Measurements from ENCODE around the gene TOMM40L. TPM values are rescaled to one million over a fixed set of nuclear protein-coding genes. Genes with fewer than 3 reads are reported as not detected.
"Not testable (repeated sequence)": the region's sequence is repeated elsewhere in the genome, so short reads cannot be mapped to it uniquely, and the experiment has no call there.

The TOMM40L gene
- polyA plus RNA-seq, 1 donor: 16.2 TPM

DNA sequence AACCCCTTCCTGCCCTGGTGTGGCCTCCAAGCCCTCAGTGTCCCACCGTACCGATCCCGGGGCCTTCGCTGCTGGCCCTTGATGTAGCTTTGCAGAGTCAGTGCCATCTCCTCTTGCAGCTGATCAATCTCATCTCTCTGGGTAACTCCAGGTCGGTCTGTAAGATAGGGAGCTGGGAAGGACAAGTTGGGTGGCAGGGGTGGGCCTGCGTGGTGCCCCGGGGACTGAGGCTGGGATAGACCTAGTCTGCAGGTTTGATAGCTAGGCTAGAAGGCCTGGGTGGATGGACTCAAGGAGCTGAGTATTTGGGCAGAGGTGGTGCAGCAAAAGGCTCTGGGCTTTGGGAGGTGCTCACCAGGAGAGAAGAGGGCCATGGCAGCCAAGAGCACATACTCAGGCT lies 4.9 kb downstream of the TOMM40L start:
- H3K9me3 ChIP-seq (ENCODE audit: control insufficient read depth, low read depth, low read length): no peaks in the 10 kb centered on the region
- no peaks in the 10 kb centered on the region for H3K27me3 ChIP-seq (ENCODE audit: control insufficient read depth, insufficient read depth, low read length)
- peaks cover 38% of the 10 kb centered on the region for H3K4me1 ChIP-seq (ENCODE audit: control insufficient read depth, insufficient read depth, low read length)
- no peak for DNase-seq
- WGBS (ENCODE audit: insufficient coverage, low lambda C conversion rate): no CpG with 5 or more reads among the region's 7 CpGs
- H3K27ac ChIP-seq (ENCODE audit: low read length): no peak overlapping the region
- no peak overlapping the region for H3K4me3 ChIP-seq (ENCODE audit: low read length)
- H3K36me3 ChIP-seq (ENCODE audit: control insufficient read depth, insufficient read depth, low read length): peaks cover 33% of the 10 kb centered on the region

DNA sequence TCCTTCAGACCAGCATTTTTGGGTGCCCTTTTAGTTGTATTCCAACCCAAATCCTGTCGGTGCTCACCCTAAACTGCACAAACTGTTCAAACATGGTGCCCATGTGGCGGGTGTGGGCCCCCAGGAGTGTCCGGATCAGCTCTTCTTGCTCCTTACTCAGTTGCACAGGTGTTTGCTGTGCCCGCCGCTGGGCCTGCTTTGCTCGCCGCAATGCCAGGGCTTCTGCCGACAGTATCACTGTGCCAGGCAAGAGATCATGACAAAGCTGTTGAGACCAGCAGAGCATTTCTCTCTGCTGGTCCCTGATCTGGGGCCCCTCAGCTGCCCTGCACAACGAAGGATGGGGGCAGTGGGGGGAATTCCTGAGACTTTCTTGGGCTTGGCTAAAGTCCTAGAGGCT lies 7.2 kb downstream of the TOMM40L start:
- no CpG with 5 or more reads among the region's 9 CpGs for WGBS (ENCODE audit: insufficient coverage, low lambda C conversion rate)
- Histone ChIP-seq H3K36me3 (ENCODE audit: control insufficient read depth, insufficient read depth, low read length) (peaks cover 31% of the 10 kb centered on the region), H3K4me3 (ENCODE audit: low read length) (no peak overlapping the region), H3K27me3 (ENCODE audit: control insufficient read depth, insufficient read depth, low read length) (no peaks in the 10 kb centered on the region), H3K9me3 (ENCODE audit: control insufficient read depth, low read depth, low read length) (no peaks in the 10 kb centered on the region), H3K4me1 (ENCODE audit: control insufficient read depth, insufficient read depth, low read length) (peaks cover 26% of the 10 kb centered on the region), H3K27ac (ENCODE audit: low read length) (no peak overlapping the region)
- no peak for DNase-seq

DNA sequence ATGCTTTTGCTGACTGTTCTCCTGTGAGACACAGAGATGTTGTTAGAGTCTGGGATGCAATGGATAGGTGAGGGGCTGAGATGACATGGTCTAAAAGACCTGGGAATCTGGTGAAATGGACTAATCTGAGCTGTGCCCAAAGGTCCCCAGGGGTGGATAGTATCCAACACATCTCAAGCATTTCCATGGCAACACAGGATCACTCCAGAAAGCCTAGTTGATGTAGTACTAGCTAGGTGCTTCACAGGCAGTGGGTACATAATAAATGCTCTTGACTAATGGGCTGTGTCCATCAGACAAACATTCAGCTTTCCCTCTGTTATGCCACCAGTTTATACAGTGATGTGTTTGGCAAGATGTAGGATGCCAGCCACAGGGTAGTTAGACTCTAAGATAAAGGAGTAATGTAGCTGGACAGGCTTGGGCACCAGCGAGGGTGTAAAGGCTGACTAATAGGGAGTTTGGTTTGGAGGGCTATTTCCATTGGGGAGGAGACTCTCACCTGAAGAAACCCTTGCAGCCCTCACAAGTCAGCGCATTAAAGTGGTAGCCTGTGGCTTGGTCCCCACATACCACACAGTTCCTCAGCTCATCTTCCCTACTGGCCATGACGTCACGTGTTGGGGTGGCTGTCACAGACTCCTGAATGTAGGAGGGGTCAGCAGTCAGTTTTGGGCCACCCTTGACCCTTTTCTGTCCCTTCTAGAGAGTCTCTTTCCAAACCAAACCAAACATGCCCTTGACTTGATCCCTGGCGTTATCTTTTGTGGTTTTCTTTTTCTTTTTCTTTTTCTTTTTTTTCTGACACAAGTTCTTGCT lies 10.3 kb downstream of the TOMM40L start:
- H3K36me3 ChIP-seq (ENCODE audit: control insufficient read depth, insufficient read depth, low read length): peaks cover 2% of the 10 kb centered on the region
- H3K4me1 ChIP-seq (ENCODE audit: control insufficient read depth, insufficient read depth, low read length): peaks cover 9% of the 10 kb centered on the region
- WGBS (ENCODE audit: insufficient coverage, low lambda C conversion rate): 100% methylated on average over 1 of the region's 5 CpGs
- H3K4me3 ChIP-seq (ENCODE audit: low read length): no peak overlapping the region
- no peak for DNase-seq
- no peak overlapping the region for H3K27ac ChIP-seq (ENCODE audit: low read length)
- H3K9me3 ChIP-seq (ENCODE audit: control insufficient read depth, low read depth, low read length): no peaks in the 10 kb centered on the region
- H3K27me3 ChIP-seq (ENCODE audit: control insufficient read depth, insufficient read depth, low read length): no peaks in the 10 kb centered on the region

DNA sequence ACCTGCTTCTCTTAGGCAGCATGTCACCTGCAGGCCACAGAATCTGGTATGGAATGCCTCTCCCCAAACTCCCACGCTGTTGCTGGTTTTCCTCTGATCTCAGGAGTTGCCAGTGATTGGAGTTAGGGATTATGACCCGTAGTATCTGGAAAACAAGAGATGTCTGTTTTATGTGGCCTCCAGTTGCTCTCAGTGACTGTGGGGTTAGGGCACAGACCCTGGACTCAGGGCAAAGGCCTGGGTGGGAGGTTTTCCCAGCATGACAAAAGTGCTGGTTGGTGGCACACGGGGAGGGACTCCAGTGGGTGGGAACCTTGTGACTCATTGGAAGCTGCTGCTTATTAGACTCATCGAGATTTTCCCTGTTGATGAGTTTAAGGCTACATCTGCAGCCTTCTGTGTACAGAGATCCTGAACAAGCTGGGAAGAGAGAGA lies 12.2 kb downstream of the TOMM40L start, which contains the start of gene NR1I3:
Gene NR1I3, minus strand, starts transcription at position 165 of the 435 bp plus-strand sequence. CDS start 1,638 bp downstream, outside the sequence.
- no peak within 1 kb of the TSS for H3K4me3 ChIP-seq (ENCODE audit: low read length)
- peak; percentile 94 to 98 for DNase-seq
- H3K9me3 ChIP-seq (ENCODE audit: control insufficient read depth, low read depth, low read length): no peaks in the 10 kb centered on the region
- peaks cover 2% of the 10 kb centered on the region for H3K36me3 ChIP-seq (ENCODE audit: control insufficient read depth, insufficient read depth, low read length)
- no peaks in the 10 kb centered on the region for H3K27me3 ChIP-seq (ENCODE audit: control insufficient read depth, insufficient read depth, low read length)
- peaks cover 9% of the 10 kb centered on the region for H3K4me1 ChIP-seq (ENCODE audit: control insufficient read depth, insufficient read depth, low read length)
- peak within 1 kb of the TSS; percentile 88 for H3K27ac ChIP-seq (ENCODE audit: low read length)
- WGBS (ENCODE audit: insufficient coverage, low lambda C conversion rate): no CpG with 5 or more reads among the region's 4 CpGs

DNA sequence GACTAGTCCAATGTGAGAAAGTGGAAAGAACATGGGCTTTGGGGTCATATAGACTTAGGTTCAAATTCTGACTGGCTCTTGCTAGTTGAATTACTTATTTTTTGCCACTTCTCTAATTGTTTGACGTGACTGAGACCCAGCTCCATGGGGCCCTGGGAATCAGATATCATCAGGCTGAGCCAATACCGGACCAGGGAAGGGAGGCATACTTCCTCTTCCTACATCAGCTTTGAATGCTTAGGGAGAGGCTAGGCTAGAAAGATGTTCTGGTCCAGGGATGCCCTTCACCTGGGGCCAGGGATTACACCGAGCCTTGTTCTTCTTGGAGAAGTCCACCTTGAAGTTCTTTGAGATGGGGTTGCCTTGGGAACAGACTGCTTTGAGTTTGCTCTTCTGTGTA lies 15.8 kb downstream of the TOMM40L start:
- no CpG with 5 or more reads among the region's 3 CpGs for WGBS (ENCODE audit: insufficient coverage, low lambda C conversion rate)
- H3K27me3 ChIP-seq (ENCODE audit: control insufficient read depth, insufficient read depth, low read length): no peaks in the 10 kb centered on the region

DNA sequence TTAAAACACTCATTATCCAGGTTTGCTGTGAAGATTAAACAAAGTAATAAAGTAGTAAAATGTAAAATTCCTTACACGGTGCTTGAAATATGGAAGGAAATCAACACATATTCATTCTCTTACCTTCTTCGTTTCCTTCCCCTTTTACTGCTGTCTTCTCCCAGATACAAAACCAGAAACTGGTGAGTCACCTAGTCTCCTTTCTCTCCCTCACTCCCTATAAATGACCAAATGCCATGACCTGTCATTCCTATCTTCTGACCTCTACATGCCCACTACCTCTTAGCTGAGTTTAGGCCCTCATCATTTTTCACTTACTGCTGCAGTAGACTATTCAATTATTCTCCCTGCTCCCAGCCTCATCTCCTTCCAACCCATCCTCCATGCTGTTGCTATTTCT lies 16.5 kb downstream of the TOMM40L start:
- Histone ChIP-seq H3K27me3 (ENCODE audit: control insufficient read depth, insufficient read depth, low read length) (no peaks in the 10 kb centered on the region), H3K36me3 (ENCODE audit: control insufficient read depth, insufficient read depth, low read length) (no peaks in the 10 kb centered on the region), H3K9me3 (ENCODE audit: control insufficient read depth, low read depth, low read length) (no peaks in the 10 kb centered on the region), H3K27ac (ENCODE audit: low read length) (no peak overlapping the region), H3K4me1 (ENCODE audit: control insufficient read depth, insufficient read depth, low read length) (peaks cover 9% of the 10 kb centered on the region), H3K4me3 (ENCODE audit: low read length) (no peak overlapping the region)
- 60% methylated on average over 1 of the region's 2 CpGs for WGBS (ENCODE audit: insufficient coverage, low lambda C conversion rate)
- DNase-seq: no peak

More for the DNA sequence above, 15.8 kb downstream of the TOMM40L start:
- no peak for DNase-seq
- H3K27ac ChIP-seq (ENCODE audit: low read length): no peak overlapping the region
- H3K4me3 ChIP-seq (ENCODE audit: low read length): no peak overlapping the region
- no peaks in the 10 kb centered on the region for H3K9me3 ChIP-seq (ENCODE audit: control insufficient read depth, low read depth, low read length)
- peaks cover 9% of the 10 kb centered on the region for H3K4me1 ChIP-seq (ENCODE audit: control insufficient read depth, insufficient read depth, low read length)
- H3K36me3 ChIP-seq (ENCODE audit: control insufficient read depth, insufficient read depth, low read length): no peaks in the 10 kb centered on the region

DNA sequence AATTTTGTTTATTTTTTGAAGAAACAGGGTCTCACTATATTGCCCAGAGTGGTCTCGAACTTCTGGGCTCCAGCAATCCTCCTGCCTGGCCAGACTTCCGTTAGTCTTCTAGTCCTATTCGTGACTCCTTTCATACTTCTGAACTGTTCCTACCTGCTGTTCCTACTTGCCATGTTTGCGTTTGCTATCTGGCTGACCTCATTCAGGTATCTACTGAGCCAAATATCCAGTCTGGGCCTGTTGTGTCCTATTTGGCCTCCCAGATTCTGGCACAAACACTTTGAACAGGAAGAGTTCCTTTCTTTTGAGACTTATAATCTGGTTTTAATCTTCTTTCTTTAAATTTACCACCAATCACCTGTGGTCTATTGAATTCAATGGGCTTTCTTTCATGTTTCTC lies 19.0 kb downstream of the TOMM40L start:
- Histone ChIP-seq H3K4me1 (ENCODE audit: control insufficient read depth, insufficient read depth, low read length) (no peaks in the 10 kb centered on the region), H3K36me3 (ENCODE audit: control insufficient read depth, insufficient read depth, low read length) (no peaks in the 10 kb centered on the region), H3K4me3 (ENCODE audit: low read length) (no peak overlapping the region), H3K27ac (ENCODE audit: low read length) (no peak overlapping the region), H3K27me3 (ENCODE audit: control insufficient read depth, insufficient read depth, low read length) (no peaks in the 10 kb centered on the region), H3K9me3 (ENCODE audit: control insufficient read depth, low read depth, low read length) (no peaks in the 10 kb centered on the region)
- WGBS (ENCODE audit: insufficient coverage, low lambda C conversion rate): no CpG with 5 or more reads among the region's 4 CpGs
- no peak for DNase-seq

DNA sequence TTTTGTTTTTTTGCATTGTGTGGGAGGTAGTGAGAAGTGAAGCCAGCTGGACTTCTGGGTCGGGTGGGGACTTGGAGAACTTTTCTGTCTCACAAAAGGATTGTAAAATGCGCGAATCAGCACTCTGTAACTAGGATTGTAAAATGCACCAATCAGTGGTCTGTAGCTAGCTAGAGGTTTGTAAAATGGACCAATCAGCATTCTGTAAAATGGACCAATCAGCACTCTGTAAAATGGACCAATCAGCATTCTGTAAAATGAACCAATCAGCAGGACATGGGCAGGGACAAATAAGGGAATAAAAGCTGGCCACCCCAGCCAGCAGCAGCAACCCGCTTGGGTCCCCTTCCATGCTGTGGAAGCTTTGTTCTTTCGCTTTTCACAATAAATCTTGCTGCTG lies 24.2 kb downstream of the TOMM40L start:
- DNase-seq; H3K27me3 ChIP-seq (ENCODE audit: control insufficient read depth, insufficient read depth, low read length); H3K27ac ChIP-seq (ENCODE audit: low read length); H3K36me3 ChIP-seq (ENCODE audit: control insufficient read depth, insufficient read depth, low read length); H3K9me3 ChIP-seq (ENCODE audit: control insufficient read depth, low read depth, low read length); H3K4me3 ChIP-seq (ENCODE audit: low read length); H3K4me1 ChIP-seq (ENCODE audit: control insufficient read depth, insufficient read depth, low read length): not testable (repeated sequence)
- no CpG with 5 or more reads among the region's 5 CpGs for WGBS (ENCODE audit: insufficient coverage, low lambda C conversion rate)

DNA sequence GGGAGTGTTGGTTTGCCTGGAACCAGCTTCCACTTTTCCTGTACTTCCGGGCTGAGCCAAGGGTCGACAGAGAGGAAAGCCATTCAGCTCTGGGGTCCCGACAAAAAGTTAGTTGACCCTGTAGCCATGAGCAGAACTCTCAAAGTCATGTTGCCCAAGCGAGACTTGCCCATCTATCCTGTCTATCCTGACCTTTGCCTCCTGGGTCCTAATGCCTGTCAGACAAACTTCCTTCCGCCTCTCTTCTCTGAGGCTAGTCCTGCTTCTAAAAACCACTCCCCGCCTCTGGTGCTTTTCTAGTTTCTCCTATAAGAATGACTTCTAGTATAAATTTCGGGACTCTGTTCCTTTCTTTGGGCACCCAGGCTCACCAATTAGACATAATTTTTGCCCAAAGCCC lies 25.0 kb downstream of the TOMM40L start:
- no peak for DNase-seq
- Histone ChIP-seq H3K27ac (ENCODE audit: low read length) (no peak overlapping the region), H3K36me3 (ENCODE audit: control insufficient read depth, insufficient read depth, low read length) (no peaks in the 10 kb centered on the region), H3K4me3 (ENCODE audit: low read length) (no peak overlapping the region), H3K27me3 (ENCODE audit: control insufficient read depth, insufficient read depth, low read length) (no peaks in the 10 kb centered on the region), H3K4me1 (ENCODE audit: control insufficient read depth, insufficient read depth, low read length) (no peaks in the 10 kb centered on the region), H3K9me3 (ENCODE audit: control insufficient read depth, low read depth, low read length) (no peaks in the 10 kb centered on the region)
- WGBS (ENCODE audit: insufficient coverage, low lambda C conversion rate): 83% methylated on average over 2 of the region's 7 CpGs

DNA sequence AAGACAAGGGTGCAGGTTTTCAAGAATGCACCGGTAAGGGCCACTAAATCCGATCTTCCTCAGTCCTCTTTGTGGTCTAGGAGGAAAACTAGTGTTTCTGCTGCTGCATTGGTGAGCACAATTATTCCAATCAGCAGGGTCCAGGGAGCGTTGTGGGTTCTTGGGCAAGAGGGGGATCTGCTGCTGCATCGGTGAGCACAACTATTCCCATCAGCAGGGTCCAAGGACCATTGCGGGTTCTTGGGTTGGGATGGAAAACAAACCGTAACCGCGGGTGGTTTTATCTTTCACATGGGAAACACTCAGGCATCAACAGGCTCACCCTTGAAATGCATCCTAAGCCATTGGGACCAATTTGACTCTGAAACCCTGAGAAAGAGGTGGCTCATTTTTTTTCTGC lies 25.7 kb downstream of the TOMM40L start:
- WGBS (ENCODE audit: insufficient coverage, low lambda C conversion rate): no CpG with 5 or more reads among the region's 8 CpGs
- no peak overlapping the region for H3K4me3 ChIP-seq (ENCODE audit: low read length)
- no peaks in the 10 kb centered on the region for H3K9me3 ChIP-seq (ENCODE audit: control insufficient read depth, low read depth, low read length)
- no peak for DNase-seq
- H3K27ac ChIP-seq (ENCODE audit: low read length): no peak overlapping the region
- no peaks in the 10 kb centered on the region for H3K4me1 ChIP-seq (ENCODE audit: control insufficient read depth, insufficient read depth, low read length)
- no peaks in the 10 kb centered on the region for H3K36me3 ChIP-seq (ENCODE audit: control insufficient read depth, insufficient read depth, low read length)
- H3K27me3 ChIP-seq (ENCODE audit: control insufficient read depth, insufficient read depth, low read length): no peaks in the 10 kb centered on the region

DNA sequence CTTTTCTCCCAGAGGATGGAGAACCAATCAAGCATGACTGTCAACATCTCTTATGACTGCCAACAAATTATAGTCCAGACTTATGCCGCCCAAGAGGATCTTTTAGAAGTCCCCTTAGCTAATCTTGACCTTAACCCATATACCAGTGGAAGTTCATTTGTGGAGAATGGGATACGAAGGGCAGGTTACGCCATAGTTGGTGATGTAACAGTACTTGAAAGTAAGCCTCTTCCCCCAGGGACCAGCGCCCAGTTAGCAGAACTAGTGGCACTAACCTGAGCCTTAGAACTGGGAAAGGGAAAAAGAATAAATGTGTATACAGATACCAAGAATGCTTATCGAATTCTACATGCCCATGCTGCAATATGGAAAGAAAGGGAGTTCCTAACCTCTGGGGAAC lies 29.4 kb downstream of the TOMM40L start:
- H3K4me1 ChIP-seq (ENCODE audit: control insufficient read depth, insufficient read depth, low read length); DNase-seq; H3K4me3 ChIP-seq (ENCODE audit: low read length); H3K27ac ChIP-seq (ENCODE audit: low read length); H3K36me3 ChIP-seq (ENCODE audit: control insufficient read depth, insufficient read depth, low read length): not testable (repeated sequence)
- H3K9me3 ChIP-seq (ENCODE audit: control insufficient read depth, low read depth, low read length): peaks cover 14% of the 10 kb centered on the region
- H3K27me3 ChIP-seq (ENCODE audit: control insufficient read depth, insufficient read depth, low read length): peaks cover 16% of the 10 kb centered on the region
- 86% methylated on average over 1 of the region's 5 CpGs for WGBS (ENCODE audit: insufficient coverage, low lambda C conversion rate)

All from large intestine (tissue), 3 donors.